NCI-H2107 (cell line): ENCODE results near the gene SLC9A1.
"Not testable (repeated sequence)": the region's sequence is repeated elsewhere in the genome, so short reads cannot be mapped to it uniquely, and the experiment has no call there.

Experiments
- DNase-seq: peaks from one replicate; lab custom pipeline; 2025; lab: John Stamatoyannopoulos, UW

The SLC9A1 gene

GRCh38 chr1:27132624-27133023 is 22.3 kb downstream of the SLC9A1 start:
- DNase-seq = no peak

DNA sequence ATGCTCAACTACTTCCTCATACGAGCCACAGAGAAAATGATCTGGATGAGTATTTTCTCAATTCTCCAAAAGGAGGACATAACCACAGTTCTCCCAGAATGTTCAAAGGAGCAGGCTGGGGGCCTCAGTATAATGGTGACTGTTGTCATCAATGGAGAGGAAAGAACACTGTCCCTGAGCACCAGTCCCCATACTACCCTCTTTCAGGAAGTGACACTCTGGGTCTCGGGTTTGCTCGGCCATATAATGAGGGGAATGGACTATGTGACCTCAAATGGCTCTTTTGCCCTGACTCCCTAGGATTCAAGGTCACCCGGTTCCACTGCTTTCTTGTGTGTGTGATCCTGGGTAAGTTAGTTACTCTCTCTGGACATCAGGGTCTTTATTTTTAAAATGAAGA is 22.8 kb downstream of the SLC9A1 start:
- no peak for DNase-seq

- no peak for DNase-seq
These were observed 24.1 kb downstream of the SLC9A1 start for GRCh38 chr1:27130798-27131197.

- no peak for DNase-seq
These were observed 25.7 kb downstream of the SLC9A1 start for GRCh38 chr1:27129225-27129624.

DNA sequence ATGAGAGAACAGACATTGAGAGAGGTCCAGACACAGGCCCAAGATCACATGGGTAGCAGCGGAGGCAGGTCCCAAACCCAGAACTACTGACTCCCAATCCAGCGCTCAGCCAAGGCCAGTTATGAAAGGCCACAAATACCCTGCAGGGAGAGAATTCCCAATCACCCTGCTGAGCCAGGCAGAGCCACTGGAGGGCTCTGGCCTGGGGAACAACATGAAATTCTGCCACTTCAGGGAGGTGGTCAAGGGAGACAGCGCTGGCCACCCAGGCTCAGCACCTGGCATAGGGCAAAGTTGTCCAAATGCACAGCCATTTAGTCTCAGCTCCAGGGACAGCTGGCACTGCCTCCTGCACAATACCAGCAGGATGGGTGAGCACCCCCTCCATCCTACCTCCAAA is 27.5 kb downstream of the SLC9A1 start:
- DNase-seq = no peak

- no peak for DNase-seq
These were observed 28.5 kb downstream of the SLC9A1 start for GRCh38 chr1:27126391-27126790.

GRCh38 chr1:27125125-27125524 is 29.8 kb downstream of the SLC9A1 start:
- not testable (repeated sequence) for DNase-seq

DNA sequence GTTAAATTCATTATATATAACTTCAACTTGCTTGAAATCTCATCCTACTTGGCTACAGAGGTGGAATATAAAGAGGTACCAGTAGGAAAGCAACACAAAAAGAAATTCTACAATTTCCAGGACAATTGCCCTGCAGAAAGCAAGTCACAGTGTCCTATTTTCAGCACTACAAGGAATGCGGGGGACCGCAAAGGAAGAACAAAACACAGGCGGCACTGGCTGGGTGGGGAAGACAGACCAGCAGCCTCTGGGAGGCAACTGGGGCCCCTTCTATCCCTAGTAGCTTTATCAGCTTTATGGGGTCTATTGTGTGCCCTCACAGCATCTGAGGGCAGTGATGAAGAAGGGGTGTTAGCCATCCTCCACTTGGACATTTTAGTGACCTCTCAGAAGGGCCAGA is 30.5 kb downstream of the SLC9A1 start:
- DNase-seq = no peak

GRCh38 chr1:27122652-27123051 is 32.3 kb downstream of the SLC9A1 start:
- no peak for DNase-seq

DNA sequence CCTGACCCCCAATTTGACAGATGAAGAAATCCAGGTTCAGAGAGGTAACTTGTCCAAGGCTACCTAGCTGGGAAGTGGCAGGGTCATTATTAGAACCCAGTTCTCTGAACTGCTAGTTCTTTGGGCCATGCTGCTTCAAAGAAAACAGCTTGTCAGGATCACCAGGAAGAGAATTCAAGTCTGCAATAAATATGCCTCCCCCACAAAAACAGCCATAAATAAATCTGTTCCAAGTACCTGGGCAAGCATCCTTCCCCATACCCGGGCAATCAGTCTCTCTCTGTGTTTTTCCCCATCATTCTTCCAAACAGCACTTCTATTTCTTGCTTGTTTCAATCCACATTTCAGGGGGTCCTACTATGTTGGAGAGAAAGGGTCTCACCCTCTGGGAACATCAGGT is 34.1 kb downstream of the SLC9A1 start:
- DNase-seq = no peak

GRCh38 chr1:27118440-27118689 is 36.6 kb downstream of the SLC9A1 start:
- no peak for DNase-seq

- DNase-seq = no peak
These were observed 37.0 kb downstream of the SLC9A1 start for GRCh38 chr1:27117733-27118439.

- no peak for DNase-seq
These were observed 38.2 kb downstream of the SLC9A1 start for GRCh38 chr1:27116697-27117096.

- no peak for DNase-seq
These were observed 38.7 kb downstream of the SLC9A1 start for GRCh38 chr1:27116232-27116631.

DNA sequence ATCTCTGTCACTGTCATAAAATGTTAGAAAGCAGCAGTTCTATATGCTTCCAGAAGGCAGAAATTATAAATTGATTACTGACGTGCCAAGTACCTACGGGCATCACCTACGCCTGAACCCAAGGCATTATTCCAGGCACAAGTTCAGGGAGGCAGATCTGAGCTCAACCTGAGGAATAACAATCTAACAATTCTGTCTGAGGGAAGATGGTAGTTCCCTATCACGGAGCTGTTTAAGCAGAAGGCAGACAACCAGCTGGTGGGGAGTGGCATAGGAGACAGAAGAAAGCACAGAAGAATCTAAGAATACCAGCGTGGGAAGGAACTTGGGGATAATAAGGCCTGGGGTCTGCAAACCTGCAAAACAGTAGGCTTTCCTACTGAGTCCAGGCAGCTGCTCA is 40.4 kb downstream of the SLC9A1 start:
- no peak for DNase-seq

GRCh38 chr1:27113861-27114260 is 41.1 kb downstream of the SLC9A1 start:
- DNase-seq = no peak

DNA sequence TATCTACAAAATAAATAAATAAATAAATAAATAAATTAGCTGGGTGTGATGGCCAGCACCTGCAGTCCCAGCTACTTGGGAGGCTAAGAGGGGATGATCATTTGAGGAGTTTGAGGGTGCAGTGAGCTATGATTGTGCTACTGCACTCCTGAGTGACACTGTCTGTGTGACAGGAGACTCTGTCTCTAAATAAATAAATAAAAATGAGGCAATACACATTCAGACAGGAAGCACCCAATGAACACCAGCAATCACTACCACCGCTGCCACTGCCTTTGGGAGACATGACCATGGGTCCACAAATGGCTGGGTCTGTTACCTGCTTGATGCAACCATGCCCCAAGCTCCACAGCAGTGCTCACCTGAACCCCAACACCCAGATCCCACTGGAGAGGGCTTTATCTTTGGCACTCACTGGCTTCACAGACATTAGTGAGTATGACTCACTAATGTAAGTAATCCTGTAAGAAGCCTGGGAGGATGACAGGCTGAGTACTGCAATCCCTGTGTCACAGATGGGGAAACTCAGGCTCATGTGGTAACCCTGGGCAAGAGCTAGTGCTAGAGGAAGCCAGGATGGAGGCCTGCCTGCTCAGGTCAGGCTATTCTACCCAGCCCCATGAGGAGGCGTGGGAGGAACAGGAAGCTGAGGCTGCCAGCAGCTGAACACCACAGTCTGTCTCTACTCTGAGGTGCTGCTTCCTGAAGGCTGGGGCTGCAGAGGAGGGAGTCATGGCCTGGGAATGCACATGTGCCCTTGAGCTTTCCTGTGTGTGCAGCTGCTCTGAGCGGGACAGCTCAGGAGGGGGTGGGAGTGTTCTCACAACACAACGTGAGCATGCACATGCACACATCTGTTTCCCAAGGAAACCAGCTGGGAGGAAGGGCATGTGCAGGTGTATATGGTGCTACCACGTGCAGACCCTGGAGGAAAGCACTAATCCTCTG is 43.0 kb downstream of the SLC9A1 start:
- peak; percentile 52 for DNase-seq

- DNase-seq = no peak
These were observed 45.7 kb downstream of the SLC9A1 start for GRCh38 chr1:27109103-27109822.

- DNase-seq = no peak
These were observed 46.3 kb downstream of the SLC9A1 start for GRCh38 chr1:27108588-27108987.

- DNase-seq = no peak
These were observed 48.2 kb downstream of the SLC9A1 start for GRCh38 chr1:27106561-27107323.

DNA sequence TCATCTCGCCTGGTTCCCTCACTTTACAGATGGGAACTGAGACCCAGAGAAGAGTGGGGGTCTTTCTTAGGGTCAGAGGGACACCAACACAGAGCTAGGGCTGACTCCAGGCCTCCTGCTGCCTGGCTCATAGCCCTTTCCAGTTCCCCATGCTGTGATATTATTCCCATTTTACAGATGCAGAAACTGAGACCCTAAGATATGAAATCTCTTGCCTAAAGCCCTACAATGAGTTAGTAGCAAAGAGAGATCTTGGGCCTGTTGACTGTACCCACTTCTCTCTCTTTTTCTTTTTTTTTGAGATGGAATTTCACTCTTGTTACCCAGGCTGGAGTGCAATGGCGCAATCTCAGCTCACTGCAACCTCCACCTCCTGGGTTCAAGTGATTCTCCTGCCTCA is 49.9 kb downstream of the SLC9A1 start:
- DNase-seq = no peak

DNA sequence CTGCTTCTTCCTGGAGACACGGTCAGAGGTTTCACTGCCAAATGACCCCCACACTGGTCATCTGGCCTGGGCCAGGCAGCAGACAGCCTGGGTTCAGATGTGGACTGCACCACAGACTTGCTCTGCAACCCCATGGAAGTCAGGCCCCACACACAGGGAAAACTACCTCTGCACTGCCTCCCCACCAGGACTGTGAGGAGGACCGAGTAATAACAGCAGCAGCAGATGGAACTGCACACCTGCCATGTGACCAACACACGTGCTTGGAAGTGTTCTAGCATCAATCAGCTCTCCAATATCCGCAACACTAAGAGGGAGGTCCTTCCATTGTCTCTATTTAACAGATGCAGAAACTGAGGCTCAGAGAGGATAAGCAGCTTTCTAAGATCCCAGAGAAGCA is 51.4 kb downstream of the SLC9A1 start:
- DNase-seq = no peak
